ENCODE results near the gene ZC2HC1B. TPM values are rescaled to one million over a fixed set of nuclear protein-coding genes. Genes with fewer than 3 reads are reported as not detected.

Gene ZC2HC1B
- total and polyA plus RNA-seq, 11 donors: 0.25 TPM; not detected in 10

DNA sequence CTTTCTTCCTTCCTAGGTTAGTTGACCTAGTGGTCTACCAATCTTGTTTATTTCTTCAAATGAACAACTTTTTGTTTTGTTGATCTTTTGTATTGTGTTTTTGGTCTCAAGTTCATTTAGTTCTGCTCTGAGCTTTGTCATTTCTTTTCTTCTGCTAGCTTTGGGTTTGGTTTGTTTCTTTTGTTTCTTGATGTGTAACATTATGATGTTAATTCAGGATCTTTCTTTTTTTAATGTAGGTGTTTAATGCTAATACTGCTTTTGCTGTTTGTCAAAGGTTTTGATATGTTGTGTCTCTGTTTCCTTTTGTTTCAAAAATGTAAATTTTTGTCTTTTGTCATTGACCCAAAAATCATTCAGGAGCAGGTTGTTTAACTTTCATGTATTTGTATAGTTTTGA is 65.7 kb downstream of the ZC2HC1B start:
- no peak for TF ChIP-seq POLR2A (IDR thresholded peaks at IDR 0.05)
- TF ChIP-seq, protein P1, sequence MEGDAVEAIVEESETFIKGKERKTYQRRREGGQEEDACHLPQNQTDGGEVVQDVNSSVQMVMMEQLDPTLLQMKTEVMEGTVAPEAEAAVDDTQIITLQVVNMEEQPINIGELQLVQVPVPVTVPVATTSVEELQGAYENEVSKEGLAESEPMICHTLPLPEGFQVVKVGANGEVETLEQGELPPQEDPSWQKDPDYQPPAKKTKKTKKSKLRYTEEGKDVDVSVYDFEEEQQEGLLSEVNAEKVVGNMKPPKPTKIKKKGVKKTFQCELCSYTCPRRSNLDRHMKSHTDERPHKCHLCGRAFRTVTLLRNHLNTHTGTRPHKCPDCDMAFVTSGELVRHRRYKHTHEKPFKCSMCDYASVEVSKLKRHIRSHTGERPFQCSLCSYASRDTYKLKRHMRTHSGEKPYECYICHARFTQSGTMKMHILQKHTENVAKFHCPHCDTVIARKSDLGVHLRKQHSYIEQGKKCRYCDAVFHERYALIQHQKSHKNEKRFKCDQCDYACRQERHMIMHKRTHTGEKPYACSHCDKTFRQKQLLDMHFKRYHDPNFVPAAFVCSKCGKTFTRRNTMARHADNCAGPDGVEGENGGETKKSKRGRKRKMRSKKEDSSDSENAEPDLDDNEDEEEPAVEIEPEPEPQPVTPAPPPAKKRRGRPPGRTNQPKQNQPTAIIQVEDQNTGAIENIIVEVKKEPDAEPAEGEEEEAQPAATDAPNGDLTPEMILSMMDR (IDR thresholded peaks at IDR 0.05): no peak
- H3K9me3 ChIP-seq: peaks cover 0 to 26% (median 7%) of the 10 kb centered on the region in 12 donors
- no peaks in the 10 kb centered on the region for H3K27me3 ChIP-seq
- H3K27ac ChIP-seq: no peak overlapping the region
- H3K4me1 ChIP-seq: no peaks in the 10 kb centered on the region
- H3K36me3 ChIP-seq: no peaks in the 10 kb centered on the region
- H3K4me3 ChIP-seq: no peak overlapping the region
- DNase-seq (no peak), ATAC-seq (no peak)
- intact Hi-C loops (cut with DNase I): no loop called here

DNA sequence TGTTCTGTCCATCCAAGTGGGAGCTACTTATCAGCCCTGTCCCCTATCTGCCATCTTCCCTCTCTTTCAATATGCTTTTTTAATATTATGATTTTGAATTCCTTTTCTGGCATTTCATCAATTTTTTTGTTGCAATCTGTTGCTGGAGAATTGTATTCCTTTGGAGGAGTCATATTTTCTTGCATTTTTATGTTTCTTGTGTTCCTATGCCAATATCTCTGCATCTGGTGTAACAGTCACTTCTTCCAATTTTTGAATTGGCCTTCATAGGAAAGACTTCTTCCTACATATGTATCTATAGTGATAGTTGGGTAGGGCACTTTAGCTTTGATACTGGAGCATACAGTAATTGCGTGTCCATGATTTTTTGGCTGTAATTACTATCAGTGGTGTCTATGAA is 70.1 kb downstream of the ZC2HC1B start:
- WGBS, 4 donors: 85 to 96% (median 93%) methylated on average over 1 of the region's 1 CpG
- DNase-seq: no peak
- Histone ChIP-seq H3K27me3 (no peaks in the 10 kb centered on the region), H3K4me1 (peaks cover 0 to 17% (median 0%) of the 10 kb centered on the region in 12 donors), H3K9me3 (peaks cover 0 to 23% (median 7%) of the 10 kb centered on the region in 12 donors), H3K27ac (no peak overlapping the region), H3K4me3 (no peak overlapping the region), H3K36me3 (no peaks in the 10 kb centered on the region)
- intact Hi-C loops (cut with DNase I): no loop called here
- no peak for ATAC-seq
- no peak for TF ChIP-seq POLR2A (IDR thresholded peaks at IDR 0.05)
- TF ChIP-seq, protein P1 (IDR thresholded peaks at IDR 0.05): no peak

DNA sequence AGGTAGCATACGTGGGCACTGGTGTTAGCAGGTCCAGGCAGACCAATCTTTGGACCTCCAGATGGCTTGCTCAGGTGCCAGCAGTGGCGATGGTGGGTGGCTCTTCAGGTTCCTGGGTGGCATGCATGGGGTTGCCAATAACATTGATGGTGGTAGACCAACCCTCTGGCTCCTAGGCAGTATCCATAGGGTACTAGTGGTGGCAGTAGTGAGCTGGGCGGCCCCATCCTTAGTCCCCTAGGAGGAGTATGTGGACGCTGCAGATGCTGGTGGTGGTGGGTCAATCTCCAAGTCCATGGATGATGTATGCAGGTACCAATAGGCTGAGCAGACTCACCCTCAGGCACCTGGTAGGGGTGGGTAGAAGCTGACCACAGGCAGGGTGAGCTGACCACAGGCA is 70.6 kb downstream of the ZC2HC1B start:
- no peak overlapping the region for H3K4me3 ChIP-seq
- no peaks in the 10 kb centered on the region for H3K36me3 ChIP-seq
- TF ChIP-seq, protein P1 (IDR thresholded peaks at IDR 0.05): no peak
- no peak for TF ChIP-seq POLR2A (IDR thresholded peaks at IDR 0.05)
- H3K27me3 ChIP-seq: no peaks in the 10 kb centered on the region
- WGBS, 4 donors: 80 to 97% (median 89%) methylated on average over 4 of the region's 4 CpGs; no CpG with 5 or more reads in 1 of the 4 donors
- no peak for ATAC-seq
- intact Hi-C loops (cut with DNase I): loop anchor here in 2 of 10 donors (5.0 kb wide), 1 partner anchor 77 kb away; no protein-coding TSS in a partner anchor
- peaks cover 0 to 17% (median 0%) of the 10 kb centered on the region in 12 donors for H3K4me1 ChIP-seq
- H3K27ac ChIP-seq: no peak overlapping the region
- no peak for DNase-seq
- peaks cover 0 to 23% (median 7%) of the 10 kb centered on the region in 12 donors for H3K9me3 ChIP-seq

DNA sequence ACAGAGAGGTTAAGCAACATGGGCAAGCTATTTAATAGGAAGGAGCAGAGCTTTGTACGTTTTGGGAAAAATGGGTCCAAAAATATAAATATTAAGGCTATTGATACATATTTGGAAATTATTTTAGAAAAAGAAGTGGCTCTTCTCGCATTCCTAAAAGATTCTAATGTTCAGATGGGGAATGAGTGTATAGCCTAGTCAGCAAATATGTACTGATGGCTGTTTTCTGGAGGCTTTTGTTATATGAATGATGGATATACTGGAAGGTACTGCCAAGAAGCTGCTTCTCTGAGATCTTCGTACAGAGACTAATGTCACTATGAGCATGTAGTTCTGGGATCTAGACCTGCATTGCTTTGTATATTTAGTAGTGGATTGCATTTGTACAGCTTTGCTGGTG is 72.1 kb downstream of the ZC2HC1B start:
- no peaks in the 10 kb centered on the region for H3K27me3 ChIP-seq
- no peak for DNase-seq
- intact Hi-C loops (cut with DNase I): loop anchor here in 2 of 10 donors (5.0 kb wide), 1 partner anchor 76 kb away; no protein-coding TSS in a partner anchor
- peaks cover 0 to 15% (median 5%) of the 10 kb centered on the region in 12 donors for H3K9me3 ChIP-seq
- H3K4me1 ChIP-seq: peaks cover 0 to 17% (median 0%) of the 10 kb centered on the region in 12 donors
- H3K36me3 ChIP-seq: no peaks in the 10 kb centered on the region
- H3K27ac ChIP-seq: no peak overlapping the region
- TF ChIP-seq, protein P1 (IDR thresholded peaks at IDR 0.05): no peak
- TF ChIP-seq POLR2A (IDR thresholded peaks at IDR 0.05): no peak
- no peak for ATAC-seq
- H3K4me3 ChIP-seq: no peak overlapping the region
- WGBS, 4 donors: 87 to 95% (median 91%) methylated on average over 3 of the region's 3 CpGs
